ENCODE measurements around the gene PRDM5. TPM values are rescaled to one million over a fixed set of nuclear protein-coding genes. Genes with fewer than 3 reads are reported as not detected.

Gene PRDM5
- total and polyA plus RNA-seq, 10 of the 15 experiments (the other 5 are each of a cell fraction or from before 2014, with no cell fraction given): 0.07 TPM; not detected in 9

GRCh38 chr4:120673696-120674095 is 248.8 kb downstream of the PRDM5 start (continued):
- TF ChIP-seq, protein P1, sequence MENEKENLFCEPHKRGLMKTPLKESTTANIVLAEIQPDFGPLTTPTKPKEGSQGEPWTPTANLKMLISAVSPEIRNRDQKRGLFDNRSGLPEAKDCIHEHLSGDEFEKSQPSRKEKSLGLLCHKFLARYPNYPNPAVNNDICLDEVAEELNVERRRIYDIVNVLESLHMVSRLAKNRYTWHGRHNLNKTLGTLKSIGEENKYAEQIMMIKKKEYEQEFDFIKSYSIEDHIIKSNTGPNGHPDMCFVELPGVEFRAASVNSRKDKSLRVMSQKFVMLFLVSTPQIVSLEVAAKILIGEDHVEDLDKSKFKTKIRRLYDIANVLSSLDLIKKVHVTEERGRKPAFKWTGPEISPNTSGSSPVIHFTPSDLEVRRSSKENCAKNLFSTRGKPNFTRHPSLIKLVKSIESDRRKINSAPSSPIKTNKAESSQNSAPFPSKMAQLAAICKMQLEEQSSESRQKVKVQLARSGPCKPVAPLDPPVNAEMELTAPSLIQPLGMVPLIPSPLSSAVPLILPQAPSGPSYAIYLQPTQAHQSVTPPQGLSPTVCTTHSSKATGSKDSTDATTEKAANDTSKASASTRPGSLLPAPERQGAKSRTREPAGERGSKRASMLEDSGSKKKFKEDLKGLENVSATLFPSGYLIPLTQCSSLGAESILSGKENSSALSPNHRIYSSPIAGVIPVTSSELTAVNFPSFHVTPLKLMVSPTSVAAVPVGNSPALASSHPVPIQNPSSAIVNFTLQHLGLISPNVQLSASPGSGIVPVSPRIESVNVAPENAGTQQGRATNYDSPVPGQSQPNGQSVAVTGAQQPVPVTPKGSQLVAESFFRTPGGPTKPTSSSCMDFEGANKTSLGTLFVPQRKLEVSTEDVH (IDR thresholded peaks at IDR 0.05; ENCODE audit: low read depth, partially characterized antibody): no peak
- TF ChIP-seq KLF5 (IDR thresholded peaks at IDR 0.05; ENCODE audit: partially characterized antibody) (no peak), HDAC2 (IDR thresholded peaks at IDR 0.05) (no peak)

GRCh38 chr4:120672558-120673147 is 249.9 kb downstream of the PRDM5 start:
- no peaks in the 10 kb centered on the region for H4K20me1 ChIP-seq (ENCODE audit: control insufficient read depth, insufficient read depth)
- no TSS peak for BruUV-seq (replicated peaks)
- no peak overlapping the region for H2AFZ ChIP-seq (ENCODE audit: control insufficient read depth, low read depth, low read length)
- no peaks in the 10 kb centered on the region for H3K27me3 ChIP-seq (replicated peaks in 1 of 2; ENCODE audit: control insufficient read depth in 2 of 2, insufficient read depth in 2 of 2, low read length in 1 of 2)
- TF ChIP-seq EGR1 (IDR thresholded peaks at IDR 0.05; ENCODE audit: borderline replicate concordance in 1 of 2, low read depth in 2 of 2, low read length in 2 of 2): no peak
- TF ChIP-seq BCL11A (IDR thresholded peaks at IDR 0.05; ENCODE audit: low read depth, low read length): no peak
- no peak for TF ChIP-seq CBX5 (IDR thresholded peaks at IDR 0.05; ENCODE audit: low read depth)
- no peak for TF ChIP-seq WRNIP1 (IDR thresholded peaks at IDR 0.05; ENCODE audit: borderline replicate concordance, low read depth, low read length)
- TF ChIP-seq RCOR1 (conservative IDR thresholded peaks at IDR 0.05; ENCODE audit: low read depth, low read length): no peak
- no peak for TF ChIP-seq SIX5 (IDR thresholded peaks at IDR 0.05; ENCODE audit: low read depth, low read length, severe bottlenecking)
- no peak for TF ChIP-seq ZNF217 (IDR thresholded peaks at IDR 0.05)
- no peak for TF ChIP-seq EP300 (IDR thresholded peaks at IDR 0.05; ENCODE audit: borderline replicate concordance in 1 of 2, control insufficient read depth in 1 of 2, low read depth in 2 of 2, low read length in 2 of 2)
- TF ChIP-seq, protein P2, sequence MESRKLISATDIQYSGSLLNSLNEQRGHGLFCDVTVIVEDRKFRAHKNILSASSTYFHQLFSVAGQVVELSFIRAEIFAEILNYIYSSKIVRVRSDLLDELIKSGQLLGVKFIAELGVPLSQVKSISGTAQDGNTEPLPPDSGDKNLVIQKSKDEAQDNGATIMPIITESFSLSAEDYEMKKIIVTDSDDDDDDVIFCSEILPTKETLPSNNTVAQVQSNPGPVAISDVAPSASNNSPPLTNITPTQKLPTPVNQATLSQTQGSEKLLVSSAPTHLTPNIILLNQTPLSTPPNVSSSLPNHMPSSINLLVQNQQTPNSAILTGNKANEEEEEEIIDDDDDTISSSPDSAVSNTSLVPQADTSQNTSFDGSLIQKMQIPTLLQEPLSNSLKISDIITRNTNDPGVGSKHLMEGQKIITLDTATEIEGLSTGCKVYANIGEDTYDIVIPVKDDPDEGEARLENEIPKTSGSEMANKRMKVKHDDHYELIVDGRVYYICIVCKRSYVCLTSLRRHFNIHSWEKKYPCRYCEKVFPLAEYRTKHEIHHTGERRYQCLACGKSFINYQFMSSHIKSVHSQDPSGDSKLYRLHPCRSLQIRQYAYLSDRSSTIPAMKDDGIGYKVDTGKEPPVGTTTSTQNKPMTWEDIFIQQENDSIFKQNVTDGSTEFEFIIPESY (IDR thresholded peaks at IDR 0.05): no peak
- no peak for TF ChIP-seq MTA2 (IDR thresholded peaks at IDR 0.05; ENCODE audit: low read depth)
- no peak for TF ChIP-seq IKZF2 (IDR thresholded peaks at IDR 0.05)
- TF ChIP-seq HCFC1 (IDR thresholded peaks at IDR 0.05; ENCODE audit: low read length): no peak
- ChIA-PET SMC1A (ENCODE audit: uncharacterized antibody, unreplicated experiment) (no interaction called here), RAD21 (ENCODE audit: unreplicated experiment) (no interaction called here), POLR2A (no interaction called here), CTCF (no interaction called here)
- H3K36me3 ChIP-seq (ENCODE audit: control insufficient read depth in 2 of 2, insufficient read depth in 2 of 2, low read length in 1 of 2): no peaks in the 10 kb centered on the region
- no peaks in the 10 kb centered on the region for H3K4me1 ChIP-seq (ENCODE audit: control insufficient read depth, insufficient read depth, low read length)
- H3K79me2 ChIP-seq (ENCODE audit: control insufficient read depth, insufficient read depth, low read length): no peaks in the 10 kb centered on the region
- no peak overlapping the region for H3K27ac ChIP-seq (ENCODE audit: control insufficient read depth, insufficient read depth)
- H3K4me2 ChIP-seq (ENCODE audit: control insufficient read depth, insufficient read depth): no peak overlapping the region
- WGBS (ENCODE audit: insufficient coverage, insufficient replicate concordance, low lambda C conversion rate, missing lambda C conversion rate): 25% methylated on average over 5 of the region's 5 CpGs
- intact Hi-C loops (cut with micrococcal nuclease; ENCODE audit: unreplicated experiment) (no loop called here), in situ Hi-C loops (cut with MboI) (no loop called here)
- DNase-seq (ENCODE audit: low read depth, low spot score) (no peak), FAIRE-seq (no peak), ATAC-seq (no peak)
- H3K9ac ChIP-seq (ENCODE audit: control insufficient read depth, insufficient read depth, low read length): no peak overlapping the region
- H3K4me3 ChIP-seq: no peak overlapping the region
- no peaks in the 10 kb centered on the region for H3K9me3 ChIP-seq (replicated peaks; ENCODE audit: control insufficient read depth, insufficient read depth, low read length)
